Spleen (tissue), 11 donors: ENCODE measurements around the gene AKT3. TPM values are rescaled to one million over a fixed set of nuclear protein-coding genes. Genes with fewer than 3 reads are reported as not detected.

Experiments used
- DNase-seq: peaks from one replicate; pipeline ENCODE4 v3.0.0-alpha.2; 2020
- H3K27ac ChIP-seq, 8 donors: fragments of 200-600 bp; sonication (generic) in 7 of 8; 1 replicate in 4 of 8; 2 replicates in 4 of 8; pipeline versions ENCODE4 v1.5.0 to v1.8.0; 2016 to 2021; ENCODE audit warnings: inconsistent platforms in 4 of 8, mild to moderate bottlenecking in 4 of 8, moderate library complexity in 1 of 8
- H3K27me3 ChIP-seq, 7 donors: fragments of 200-600 bp; sonication (generic) in 6 of 7; replicated peaks in 1 of 7; 1 replicate in 4 of 7; 2 replicates in 3 of 7; pipeline versions ENCODE4 v1.5.0 to v1.8.0; 2016 to 2021; ENCODE audit warnings: inconsistent platforms in 3 of 7, mild to moderate bottlenecking in 1 of 7
- H3K36me3 ChIP-seq, 6 donors: fragments of 200-600 bp; sonication (generic) in 5 of 6; 1 replicate in 4 of 6; 2 replicates in 2 of 6; pipeline versions ENCODE4 v1.5.0 to v1.8.0; 2016 to 2021; ENCODE audit warnings: inconsistent platforms in 2 of 6
- H3K4me1 ChIP-seq, 6 donors: fragments of 200-600 bp; sonication (generic) in 5 of 6; 1 replicate in 3 of 6; 2 replicates in 3 of 6; pipeline versions ENCODE4 v1.5.0 to v1.8.0; 2016 to 2021; ENCODE audit warnings: inconsistent platforms in 3 of 6
- H3K4me3 ChIP-seq, 8 donors: fragments of 200-600 bp; sonication (generic) in 7 of 8; 1 replicate in 4 of 8; 2 replicates in 4 of 8; pipeline versions ENCODE4 v1.5.0 to v1.8.0; 2016 to 2021; ENCODE audit warnings: inconsistent platforms in 4 of 8, mild to moderate bottlenecking in 4 of 8, moderate library complexity in 2 of 8
- H3K9me3 ChIP-seq, 8 donors: fragments of 200-600 bp; sonication (generic) in 7 of 8; 1 replicate in 4 of 8; 2 replicates in 4 of 8; pipeline versions ENCODE4 v1.5.0 to v1.8.0; 2016 to 2021; ENCODE audit warnings: inconsistent platforms in 4 of 8
- CTCF ChIP-seq, 11 experiments: fragments of 200-600 bp in 7 of 11; fragments of 450-650 bp in 4 of 11; sonication (generic) in 4 of 11; IDR thresholded peaks in 8 of 11; conservative IDR thresholded peaks in 3 of 11; 1 replicate in 7 of 11; 2 replicates in 4 of 11; pipeline versions ENCODE4 v1.4.0 to v1.8.0; 2016 to 2021; ENCODE audit warnings: antibody characterized with exemption in 11 of 11, inconsistent platforms in 4 of 11, mild to moderate bottlenecking in 1 of 11
- POLR2A ChIP-seq, 3 donors: fragments of 450-650 bp; IDR thresholded peaks; one replicate each; pipeline ENCODE4 v1.5.1; 2017; ENCODE audit warnings: antibody characterized with exemption in 3 of 3, mild to moderate bottlenecking in 1 of 3
- POLR2AphosphoS5 ChIP-seq, 3 donors: sonication (generic); formaldehyde crosslinking; IDR thresholded peaks; one replicate each; pipeline ENCODE4 v1.5.1; 2017; ENCODE audit warnings: antibody characterized with exemption in 3 of 3
- WGBS, 5 donors: extraction: QIAGEN DNeasy Blood & Tissue Kit in 3 of 5; methylation state at CpG; one replicate each; pipeline versions ENCODE4 v1.1.5 to v1.1.7; 2013 to 2018; 5-methylcytosine and 5-hydroxymethylcytosine counted together
- intact Hi-C: fragments of 100-400 bp; cut with DNase I; formaldehyde crosslinking; loops from one replicate; pipeline ENCODE4 v1.15.0; 2023; ENCODE audit warnings: low total_unique reads
- polyA plus RNA-seq, 3 donors: library from polyadenylated mRNA; stranded (reverse); fragments of 200-250 nt; gene quantifications; one replicate each; pipeline ENCODE4 v1.2.1, GENCODE V29; 2013
- total RNA-seq, 7 donors: library from RNA; depleted of rRNA in 3 of 7; stranded (reverse); fragments of >200 nt in 3 of 7; fragmentation: NEBNext Ultra II Directional in 4 of 7; extraction: Animal tissue kit (Norgen Biotek cat#: 25700) in 4 of 7; gene quantifications; one replicate each; pipeline versions ENCODE4 v1.1.0 to v1.2.1, GENCODE V29; 2016 to 2021
- donor health status: healthy with polysubstance abuse.
- donor health status: DM: no; HTN: no; CAD: no; lungs with moderate emphysema.
- donor health status: DM: no; HTN: no; CAD: no.
- donor health status: Bipolar disorder and iron deficiency.
- donor health status: healthy.
- donor health status: DM: no; HTN: no; CAD: no.
- donor health status: DM: yes; HTN: yes; CAD: no.

The AKT3 gene
- total and polyA plus RNA-seq, 10 donors, result 4.3 to 91.3 (median 46.4) TPM

GRCh38 chr1:243738020-243738419 is 112.0 kb downstream of the AKT3 start:
- H3K4me1 ChIP-seq, result peaks cover 0 to 34% (median 2%) of the 10 kb centered on the region in 6 donors
- no peak overlapping the region for H3K4me3 ChIP-seq
- TF ChIP-seq POLR2AphosphoS5 (IDR thresholded peaks at IDR 0.05) (no peak), POLR2A (IDR thresholded peaks at IDR 0.05) (no peak), CTCF (IDR thresholded peaks at IDR 0.05 in 8 of 11, conservative IDR thresholded peaks at IDR 0.05 in 3 of 11) (no peak)
- DNase-seq, result no peak
- H3K27ac ChIP-seq, result no peak overlapping the region
- intact Hi-C loops, result no loop called here
- no peaks in the 10 kb centered on the region for H3K36me3 ChIP-seq
- H3K27me3 ChIP-seq, result no peaks in the 10 kb centered on the region
- H3K9me3 ChIP-seq, result no peaks in the 10 kb centered on the region
- WGBS, 5 donors, result 69 to 93% (median 86%) methylated on average over 1 of the region's 1 CpG

DNA sequence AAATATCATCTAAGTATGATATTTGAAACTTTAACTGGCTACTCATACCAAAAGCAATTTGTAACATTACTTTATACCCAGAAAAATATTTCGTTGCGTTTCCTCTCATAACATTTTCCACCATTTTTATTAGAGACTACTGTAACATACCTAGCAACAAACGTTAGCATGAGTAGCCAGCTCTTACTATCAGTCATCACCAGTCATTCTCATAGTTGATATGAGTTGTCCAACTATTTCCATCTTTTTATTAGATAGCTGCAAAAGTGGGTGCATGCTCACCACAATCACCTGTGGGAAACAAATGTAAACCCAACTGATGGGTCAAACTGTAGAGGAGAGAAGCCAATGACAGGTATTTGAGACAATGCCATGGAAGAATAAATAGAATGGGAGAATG is 114.6 kb downstream of the AKT3 start:
- H3K9me3 ChIP-seq, result no peaks in the 10 kb centered on the region
- DNase-seq, result no peak
- 68 to 89% (median 81%) methylated on average over 3 of the region's 3 CpGs for WGBS, 5 donors
- intact Hi-C loops, result no loop called here
- no peak overlapping the region for H3K4me3 ChIP-seq
- peaks cover 0 to 50% (median 19%) of the 10 kb centered on the region in 6 donors for H3K4me1 ChIP-seq
- no peaks in the 10 kb centered on the region for H3K27me3 ChIP-seq
- no peak overlapping the region for H3K27ac ChIP-seq
- H3K36me3 ChIP-seq, result peaks cover 0 to 4% (median 0%) of the 10 kb centered on the region in 6 donors
- TF ChIP-seq CTCF (IDR thresholded peaks at IDR 0.05 in 8 of 11, conservative IDR thresholded peaks at IDR 0.05 in 3 of 11) (no peak), POLR2A (IDR thresholded peaks at IDR 0.05) (no peak), POLR2AphosphoS5 (IDR thresholded peaks at IDR 0.05) (no peak)

DNA sequence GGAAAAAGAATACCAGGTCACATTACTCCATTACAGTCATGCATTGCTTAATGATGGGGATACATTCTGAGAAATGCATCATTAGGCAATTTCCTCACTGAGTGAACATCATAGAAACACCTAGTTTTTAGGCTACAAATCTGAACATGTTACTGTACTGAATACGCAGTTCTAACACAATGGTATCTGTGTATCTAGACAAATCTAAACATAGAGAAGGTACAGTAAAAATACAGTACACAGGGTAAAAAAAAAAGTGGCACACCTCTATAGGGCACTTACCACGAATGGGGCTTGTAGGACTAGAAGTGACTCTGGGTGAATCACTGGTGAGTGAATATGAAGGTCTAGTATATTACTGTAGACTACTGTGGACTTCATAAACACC is 115.7 kb downstream of the AKT3 start:
- no peak for DNase-seq
- 47 to 73% (median 60%) methylated on average over 2 of the region's 2 CpGs for WGBS, 5 donors
- H3K4me1 ChIP-seq, result peaks cover 0 to 56% (median 20%) of the 10 kb centered on the region in 6 donors
- no peak overlapping the region for H3K4me3 ChIP-seq
- no peaks in the 10 kb centered on the region for H3K27me3 ChIP-seq
- TF ChIP-seq POLR2AphosphoS5 (IDR thresholded peaks at IDR 0.05) (no peak), CTCF (IDR thresholded peaks at IDR 0.05 in 8 of 11, conservative IDR thresholded peaks at IDR 0.05 in 3 of 11) (no peak), POLR2A (IDR thresholded peaks at IDR 0.05) (no peak)
- H3K27ac ChIP-seq, result peak overlapping the region in 5 of 8 donors; percentile 35 to 81 (median 67)
- peaks cover 0 to 6% (median 0%) of the 10 kb centered on the region in 8 donors for H3K9me3 ChIP-seq
- peaks cover 0 to 9% (median 0%) of the 10 kb centered on the region in 6 donors for H3K36me3 ChIP-seq
- intact Hi-C loops, result no loop called here

- peaks cover 0 to 61% (median 21%) of the 10 kb centered on the region in 6 donors for H3K4me1 ChIP-seq
- DNase-seq, result no peak
- H3K27me3 ChIP-seq, result no peaks in the 10 kb centered on the region
- H3K4me3 ChIP-seq, result no peak overlapping the region
- peaks cover 0 to 6% (median 0%) of the 10 kb centered on the region in 8 donors for H3K9me3 ChIP-seq
- WGBS, 5 donors, result 89 to 95% (median 94%) methylated on average over 1 of the region's 1 CpG
- no peak for TF ChIP-seq POLR2A (IDR thresholded peaks at IDR 0.05)
- no peak for TF ChIP-seq POLR2AphosphoS5 (IDR thresholded peaks at IDR 0.05)
- no peak for TF ChIP-seq CTCF (IDR thresholded peaks at IDR 0.05 in 8 of 11, conservative IDR thresholded peaks at IDR 0.05 in 3 of 11)
- peak overlapping the region in 6 of 8 donors; percentile 34 to 81 (median 53) for H3K27ac ChIP-seq
- peaks cover 0 to 9% (median 0%) of the 10 kb centered on the region in 6 donors for H3K36me3 ChIP-seq
- intact Hi-C loops, result no loop called here
These were observed 116.3 kb downstream of the AKT3 start for GRCh38 chr1:243733670-243734307.
